D721Med (cell line): Measurements from ENCODE around the gene TMEM213.
"Not testable (repeated sequence)": the region's sequence is repeated elsewhere in the genome, so short reads cannot be mapped to it uniquely, and the experiment has no call there.

Experiments used
- DNase-seq: peaks from one replicate; pipeline ENCODE4 v3.0.0; 2011; ENCODE audit warnings: low spot score; ENCODE audit not compliant: insufficient read length
- FAIRE-seq: peaks from 2 replicates; lab custom pipeline; 2011; peaks lifted over from hg19 to GRCh38; lab: Jason Lieb, UNC
- CTCF ChIP-seq: IDR thresholded peaks from 2 replicates; pipeline ENCODE4 v1.5.1; 2012; ENCODE audit warnings: mild to moderate bottlenecking, control low read depth; ENCODE audit not compliant: insufficient read depth; ENCODE audit errors: missing control alignments

The TMEM213 gene

GRCh38 chr7:138796038-138796615 is 1.7 kb upstream of the TMEM213 start:
- no peak for TF ChIP-seq CTCF
- no peak for FAIRE-seq

GRCh38 chr7:138797046-138797445 is 748 bp upstream of the TMEM213 start:
- not testable (repeated sequence) for DNase-seq, FAIRE-seq

More at GRCh38 chr7:138796038-138796615, 1.7 kb upstream of the TMEM213 start:
- DNase-seq, result no peak

- FAIRE-seq, result no peak
- no peak for DNase-seq
- TF ChIP-seq CTCF, result no peak
Measured at GRCh38 chr7:138798836-138799235, 1.0 kb downstream of the TMEM213 start.

GRCh38 chr7:138799336-138800000 is 1.7 kb downstream of the TMEM213 start:
- no peak for FAIRE-seq
- TF ChIP-seq CTCF, result no peak
- DNase-seq, result no peak

GRCh38 chr7:138801256-138801655 is 3.5 kb downstream of the TMEM213 start:
- no peak for DNase-seq
- no peak for TF ChIP-seq CTCF
- no peak for FAIRE-seq

- no peak for TF ChIP-seq CTCF
- no peak for FAIRE-seq
- no peak for DNase-seq
Measured at GRCh38 chr7:138802706-138803105, 4.9 kb downstream of the TMEM213 start.

- DNase-seq (no peak), FAIRE-seq (no peak)
- no peak for TF ChIP-seq CTCF
Measured at GRCh38 chr7:138804618-138805017, 6.8 kb downstream of the TMEM213 start.

- TF ChIP-seq CTCF, result no peak
- FAIRE-seq, result no peak
- DNase-seq, result no peak
Measured at GRCh38 chr7:138809346-138809745, 11.6 kb downstream of the TMEM213 start.

GRCh38 chr7:138811327-138811726 is 13.5 kb downstream of the TMEM213 start:
- DNase-seq, FAIRE-seq: not testable (repeated sequence)
